GM21423 (cell line): ENCODE measurements around the gene CXCL5.
"Not testable (repeated sequence)": the region's sequence is repeated elsewhere in the genome, so short reads cannot be mapped to it uniquely, and the experiment has no call there.

Experiments
- ATAC-seq: cut with Tn5 transposase; IDR thresholded peaks from one replicate; pipeline ENCODE4 v1.9.1; 2021; ENCODE audit warnings: mild to moderate bottlenecking, moderate library complexity; ENCODE audit not compliant: unreplicated experiment

Gene CXCL5

GRCh38 chr4:74016068-74016467 lies 17.6 kb upstream of the CXCL5 start:
- ATAC-seq: no peak

GRCh38 chr4:74015126-74015780 lies 16.8 kb upstream of the CXCL5 start:
- ATAC-seq: no peak

- ATAC-seq: no peak
These were observed 15.9 kb upstream of the CXCL5 start for GRCh38 chr4:74014332-74014731.

GRCh38 chr4:74013264-74013663 lies 14.8 kb upstream of the CXCL5 start:
- no peak for ATAC-seq

GRCh38 chr4:74012130-74012529 lies 13.7 kb upstream of the CXCL5 start:
- no peak for ATAC-seq

- no peak for ATAC-seq
These were observed 10.8 kb upstream of the CXCL5 start for GRCh38 chr4:74009307-74009706.

- no peak for ATAC-seq
These were observed 7.6 kb upstream of the CXCL5 start for GRCh38 chr4:74006009-74006476.

GRCh38 chr4:74005528-74005927 lies 7.1 kb upstream of the CXCL5 start:
- no peak for ATAC-seq

- ATAC-seq: no peak
These were observed 6.2 kb upstream of the CXCL5 start for GRCh38 chr4:74004668-74005067.

GRCh38 chr4:74000301-74000700 lies 1.8 kb upstream of the CXCL5 start:
- ATAC-seq: no peak

- ATAC-seq: no peak
These were observed 6.4 kb downstream of the CXCL5 start for GRCh38 chr4:73992050-73992449.

GRCh38 chr4:73991742-73992000 lies 6.8 kb downstream of the CXCL5 start:
- ATAC-seq: no peak

GRCh38 chr4:73990988-73991741 lies 7.3 kb downstream of the CXCL5 start:
- ATAC-seq: no peak

GRCh38 chr4:73989928-73990327 lies 8.5 kb downstream of the CXCL5 start:
- ATAC-seq: no peak

GRCh38 chr4:73989031-73989430 lies 9.4 kb downstream of the CXCL5 start:
- ATAC-seq: no peak

GRCh38 chr4:73988061-73988460 lies 10.4 kb downstream of the CXCL5 start, which contains the start of gene PPBP:
PPBP (minus strand) TSS chr4:73988190; CDS start chr4:73988103, 87 bp downstream.
- no peak for ATAC-seq

- ATAC-seq: no peak
These were observed 13.0 kb downstream of the CXCL5 start for GRCh38 chr4:73985528-73985852.

GRCh38 chr4:73984736-73985527 lies 13.5 kb downstream of the CXCL5 start:
- no peak for ATAC-seq

GRCh38 chr4:73981175-73981574 lies 17.3 kb downstream of the CXCL5 start:
- ATAC-seq: not testable (repeated sequence)

- ATAC-seq: no peak
These were observed 19.0 kb downstream of the CXCL5 start for GRCh38 chr4:73979407-73979957.

- ATAC-seq: no peak
These were observed 19.6 kb downstream of the CXCL5 start for GRCh38 chr4:73978886-73979285.

GRCh38 chr4:73976716-73977115 lies 21.8 kb downstream of the CXCL5 start:
- no peak for ATAC-seq
